HCT116 (cell line): Measurements from ENCODE around the gene FNDC1. TPM values are rescaled to one million over a fixed set of nuclear protein-coding genes. Genes with fewer than 3 reads are reported as not detected.

ENCODE experiments used
- ATAC-seq: fragments of 200-7000 bp; cut with Tn5 transposase; 2 replicates; pipeline ENCODE4 v1.9.1; 2020; ENCODE audit warnings: mild to moderate bottlenecking, moderate library complexity
- BruUV-seq: library from RNA; stranded (reverse); fragments of 400-500 nt; replicated peaks from 2 replicates; lab custom pipeline; 2021; lab: Mats Ljungman, UMichigan
- CTCF ChIA-PET: fragments of 300-600 bp; sonication (Branson Sonifier 250); formaldehyde crosslinking; loops from one replicate; lab custom pipeline; 2021; ENCODE audit warnings: antibody characterized with exemption; lab: Charles Lee
- POLR2A ChIA-PET: fragments of 300-600, 350-600 bp; sonication (Branson Sonifier 250); formaldehyde crosslinking; loops from one replicate; lab custom pipeline; 2021; ENCODE audit warnings: antibody characterized with exemption; lab: Charles Lee
- RAD21 ChIA-PET, 2 experiments: fragments of 300-600 bp; sonication (Branson Sonifier 250); formaldehyde crosslinking; loops; one replicate each; lab custom pipeline; 2023; ENCODE audit warnings: low total read pairs in 2 of 2; ENCODE audit not compliant: uncharacterized antibody in 2 of 2, unreplicated experiment in 2 of 2, low non-redundant PET in 1 of 2; lab: Charles Lee
- DNase-seq: peaks from one replicate; pipeline ENCODE4 v3.0.0-alpha.2; 2010; ENCODE audit warnings: low read depth, low spot score
- H2AFZ ChIP-seq: fragments of 200-600 bp; shearing (Covaris generic), sonication (generic); 2 replicates; pipeline ENCODE4 v1.6.1; 2017; ENCODE audit warnings: low read depth, mixed run types, mixed read lengths, antibody characterized with exemption, low read length; ENCODE audit not compliant: poor library complexity, severe bottlenecking
- H3K27ac ChIP-seq: 2 replicates; pipeline ENCODE4 v1.5.1; 2012; ENCODE audit warnings: low read depth, low read length
- H3K27me3 ChIP-seq: fragments of 200-600 bp; sonication (generic); 2 replicates; pipeline ENCODE4 v1.6.1; 2016; ENCODE audit warnings: mixed run types, low read length, mixed read lengths; ENCODE audit not compliant: insufficient read depth
- H3K36me3 ChIP-seq, 2 experiments: fragments of 200-500 bp in 1 of 2; fragments of 200-600 bp in 1 of 2; sonication (Bioruptor generic) in 1 of 2; sonication (generic) in 1 of 2; 2 replicates each; pipeline versions ENCODE4 v1.5.1 to v1.6.1; 2014 to 2016; ENCODE audit warnings: low read length in 2 of 2, inconsistent platforms in 1 of 2, mixed read lengths in 1 of 2, mixed run types in 1 of 2; ENCODE audit not compliant: insufficient read depth in 2 of 2, control insufficient read depth in 1 of 2
- H3K4me1 ChIP-seq, 2 experiments: fragments of 200-600 bp in 1 of 2; sonication (generic) in 1 of 2; 2 replicates each; pipeline versions ENCODE4 v1.5.1 to v1.6.1; 2012 to 2017; ENCODE audit warnings: low read length in 2 of 2, inconsistent platforms in 1 of 2, mild to moderate bottlenecking in 1 of 2, mixed read lengths in 1 of 2, mixed run types in 1 of 2, moderate library complexity in 1 of 2; ENCODE audit not compliant: insufficient read depth in 2 of 2, control insufficient read depth in 1 of 2
- H3K4me2 ChIP-seq: fragments of 200-600 bp; sonication (generic); 2 replicates; pipeline ENCODE4 v1.6.1; 2017; ENCODE audit warnings: mixed run types, low read length, mixed read lengths
- H3K4me3 ChIP-seq, 2 experiments: fragments of 200-600 bp in 1 of 2; sonication (generic) in 1 of 2; replicated peaks in 1 of 2; 2 replicates each; pipeline ENCODE4 v1.5.1; 2011 to 2016; ENCODE audit warnings: low read length in 2 of 2, control low read depth in 1 of 2, low read depth in 1 of 2, mild to moderate bottlenecking in 1 of 2, mixed read lengths in 1 of 2, mixed run types in 1 of 2
- H3K79me2 ChIP-seq: fragments of 200-600 bp; sonication (generic); 2 replicates; pipeline ENCODE4 v1.6.1; 2017; ENCODE audit warnings: mild to moderate bottlenecking, mixed run types, low read length, moderate library complexity, mixed read lengths; ENCODE audit not compliant: insufficient read depth
- H3K9ac ChIP-seq: fragments of 200-600 bp; sonication (generic); 2 replicates; pipeline ENCODE4 v1.6.1; 2016; ENCODE audit warnings: low read length, mixed read lengths
- H3K9me2 ChIP-seq: fragments of 200-600 bp; sonication (generic), shearing (Covaris generic); 2 replicates; pipeline ENCODE4 v1.6.1; 2017; ENCODE audit warnings: mixed run types, mild to moderate bottlenecking, moderate library complexity; ENCODE audit not compliant: insufficient read depth
- H3K9me3 ChIP-seq, 2 experiments: fragments of 200-500 bp in 1 of 2; fragments of 200-600 bp in 1 of 2; sonication (Bioruptor generic) in 1 of 2; sonication (generic) in 1 of 2; 2 replicates each; pipeline ENCODE4 v1.6.1; 2014 to 2017; ENCODE audit warnings: low read length in 2 of 2, mixed read lengths in 2 of 2, inconsistent platforms in 1 of 2, low read depth in 1 of 2, mild to moderate bottlenecking in 1 of 2, mixed run types in 1 of 2, moderate library complexity in 1 of 2; ENCODE audit not compliant: control insufficient read depth in 1 of 2, insufficient read depth in 1 of 2
- H4K20me1 ChIP-seq: fragments of 200-600 bp; sonication (generic), shearing (Covaris generic); 2 replicates; pipeline ENCODE4 v1.6.1; 2017; ENCODE audit warnings: mixed run types, mild to moderate bottlenecking, moderate library complexity; ENCODE audit not compliant: insufficient read depth
- ATF3 ChIP-seq: IDR thresholded peaks from 2 replicates; pipeline ENCODE4 v1.6.1; 2012
- CBX3 ChIP-seq: IDR thresholded peaks from 2 replicates; pipeline ENCODE4 v1.6.1; 2012; ENCODE audit warnings: low read depth
- CEBPB ChIP-seq: IDR thresholded peaks from 2 replicates; pipeline ENCODE4 v1.6.1; 2012; ENCODE audit warnings: low read depth
- CTCF ChIP-seq, 3 experiments: fragments of 200-600 bp in 1 of 3; sonication (generic) in 1 of 3; IDR thresholded peaks in 2 of 3; conservative IDR thresholded peaks in 1 of 3; 2 replicates each; pipeline ENCODE4 v1.5.1; 2012 to 2017; ENCODE audit warnings: low read depth in 2 of 3, low read length in 2 of 3, antibody characterized with exemption in 1 of 3, borderline replicate concordance in 1 of 3, control low read depth in 1 of 3, mild to moderate bottlenecking in 1 of 3, mixed read lengths in 1 of 3, mixed run types in 1 of 3, moderate library complexity in 1 of 3; ENCODE audit not compliant: insufficient read depth in 1 of 3
- EGR1 ChIP-seq: IDR thresholded peaks from 2 replicates; pipeline ENCODE4 v1.6.1; 2012; ENCODE audit warnings: low read depth
- ELF1 ChIP-seq: IDR thresholded peaks from 2 replicates; pipeline ENCODE4 v1.6.1; 2012; ENCODE audit warnings: low read depth, borderline replicate concordance
- EZH2 ChIP-seq: fragments of 200-600 bp; sonication (generic); IDR thresholded peaks from 2 replicates; pipeline ENCODE4 v1.6.1; 2017; ENCODE audit warnings: antibody characterized with exemption, mixed run types
- EZH2phosphoT487 ChIP-seq: fragments of 200-600 bp; IDR thresholded peaks from 2 replicates; pipeline ENCODE4 v1.6.1; 2018; ENCODE audit warnings: antibody characterized with exemption, borderline replicate concordance
- FOSL1 ChIP-seq: IDR thresholded peaks from 2 replicates; pipeline ENCODE4 v1.6.1; 2012; ENCODE audit warnings: low read depth
- MAX ChIP-seq: IDR thresholded peaks from 2 replicates; pipeline ENCODE4 v1.6.1; 2012
- POLR2A ChIP-seq: IDR thresholded peaks from 2 replicates; pipeline ENCODE4 v1.7.0; 2011; ENCODE audit warnings: borderline replicate concordance; ENCODE audit not compliant: insufficient read depth, insufficient read length; ENCODE audit errors: extremely low read depth
- POLR2AphosphoS5 ChIP-seq: IDR thresholded peaks from 2 replicates; pipeline ENCODE4 v1.6.1; 2011; ENCODE audit warnings: mild to moderate bottlenecking, low read depth, low read length, moderate library complexity
- RAD21 ChIP-seq: IDR thresholded peaks from 2 replicates; pipeline ENCODE4 v1.6.1; 2012; ENCODE audit warnings: low read depth, mild to moderate bottlenecking
- SIN3A ChIP-seq: IDR thresholded peaks from 2 replicates; pipeline ENCODE4 v1.6.1; 2012; ENCODE audit warnings: low read depth
- SRF ChIP-seq: IDR thresholded peaks from 2 replicates; pipeline ENCODE4 v1.6.1; 2012; ENCODE audit warnings: low read depth
- TCF7L2 ChIP-seq: IDR thresholded peaks from 2 replicates; pipeline ENCODE4 v1.7.0; 2011; ENCODE audit warnings: borderline replicate concordance, inconsistent platforms; ENCODE audit not compliant: insufficient read depth, insufficient read length; ENCODE audit errors: extremely low read depth
- YY1 ChIP-seq: IDR thresholded peaks from 2 replicates; pipeline ENCODE4 v1.6.1; 2011; ENCODE audit warnings: low read length, low read depth, moderate library complexity, mild to moderate bottlenecking; ENCODE audit not compliant: insufficient replicate concordance; ENCODE audit errors: extremely low read depth
- ZBTB33 ChIP-seq: IDR thresholded peaks from 2 replicates; pipeline ENCODE4 v1.6.1; 2011; ENCODE audit warnings: mild to moderate bottlenecking, low read length, moderate library complexity; ENCODE audit not compliant: insufficient replicate concordance; ENCODE audit errors: extremely low read depth
- ZFX ChIP-seq: fragments of 450-650 bp; IDR thresholded peaks from 2 replicates; pipeline ENCODE4 v1.6.1; 2017
- ZNF274 ChIP-seq: fragments of 200-500 bp; sonication (Bioruptor generic); IDR thresholded peaks from 2 replicates; pipeline ENCODE4 v1.6.1; 2014; ENCODE audit warnings: mild to moderate bottlenecking, low read depth, low read length, inconsistent platforms
- intact Hi-C: fragments of 100-400 bp; cut with micrococcal nuclease; formaldehyde crosslinking; loops from 2 replicates; pipeline ENCODE4 v1.10.0; 2022
- total RNA-seq: library from RNA; stranded (reverse); gene quantifications from one replicate; pipeline ENCODE4 v1.2.1, GENCODE V29; 2021; ENCODE audit not compliant: unreplicated experiment

FNDC1 gene
- total RNA-seq, 1 experiment from 2014 or later: 0.07 TPM

- Histone ChIP-seq H3K27me3 (peaks cover 59% of the 10 kb centered on the region), H3K4me2 (no peak overlapping the region), H3K27ac (no peak overlapping the region), H3K9me3 (no peaks in the 10 kb centered on the region), H3K4me3 (no peak overlapping the region), H3K36me3 (no peaks in the 10 kb centered on the region), H3K9ac (no peak overlapping the region), H2AFZ (no peak overlapping the region), H3K4me1 (0 out of 4 replicates have a peak, but pooled peaks cover 0 to 4% of the 10 kb centered on the region in 2 experiments), H3K9me2 (no peaks in the 10 kb centered on the region), H4K20me1 (no peaks in the 10 kb centered on the region), H3K79me2 (no peaks in the 10 kb centered on the region)
- TF ChIP-seq RAD21: no peak
- TF ChIP-seq FOSL1: no peak
- no peak for TF ChIP-seq ZFX
- no peak for TF ChIP-seq ZNF274
- no peak for TF ChIP-seq MAX
- TF ChIP-seq POLR2A: no peak
- no peak for TF ChIP-seq EGR1
- TF ChIP-seq CBX3: no peak
- no peak for TF ChIP-seq EZH2
- TF ChIP-seq CTCF (IDR thresholded peaks at IDR 0.05 in 2 of 3, conservative IDR thresholded peaks at IDR 0.05 in 1 of 3; ENCODE audit: borderline replicate concordance in 1 of 3, insufficient read depth in 1 of 3, low read depth in 2 of 3, low read length in 2 of 3): no peak
- TF ChIP-seq TCF7L2: no peak
- TF ChIP-seq ELF1: no peak
- TF ChIP-seq SIN3A: no peak
- TF ChIP-seq YY1: no peak
- no peak for TF ChIP-seq SRF
- TF ChIP-seq ZBTB33: no peak
- no peak for TF ChIP-seq ATF3
- no peak for TF ChIP-seq EZH2phosphoT487
- TF ChIP-seq CEBPB: no peak
- no peak for TF ChIP-seq POLR2AphosphoS5
- ChIA-PET POLR2A (no interaction called here), CTCF (interaction anchor here (1.8 kb wide), 1 partner anchor 31 kb away, joined by 5 read pairs; no protein-coding TSS in a partner anchor), RAD21 (no interaction called here)
- no peak for ATAC-seq
- BruUV-seq: no TSS peak
- no peak for DNase-seq
- intact Hi-C loops: no loop called here
Observed at GRCh38 chr6:159221486-159222170, 52.4 kb downstream of the FNDC1 start.
